Gastrocnemius medialis (tissue), 4 donors: Measurements from ENCODE around the gene KCNA4. TPM values are rescaled to one million over a fixed set of nuclear protein-coding genes. Genes with fewer than 3 reads are reported as not detected.
"Not testable (repeated sequence)": the region's sequence is repeated elsewhere in the genome, so short reads cannot be mapped to it uniquely, and the experiment has no call there.

Source experiments
- ATAC-seq, 2 donors: fragments of 150-250 bp; one replicate each; pipeline ENCODE4 v1.9.1; 2016
- DNase-seq, 2 donors: peaks; one replicate each; pipeline ENCODE4 v3.0.0-alpha.2; 2019
- H3K27ac ChIP-seq, 4 donors: fragments of 200-600 bp; sonication (generic); 1 replicate in 1 of 4; 2 replicates in 3 of 4; pipeline ENCODE4 v1.5.1; 2016 to 2018; ENCODE audit warnings: mild to moderate bottlenecking in 2 of 4, moderate library complexity in 1 of 4
- H3K27me3 ChIP-seq, 3 donors: fragments of 200-600 bp; sonication (generic) in 2 of 3; 1 replicate in 1 of 3; 2 replicates in 2 of 3; pipeline versions ENCODE4 v1.5.1 to v1.6.0; 2016 to 2019; ENCODE audit warnings: mild to moderate bottlenecking in 1 of 3, moderate library complexity in 1 of 3
- H3K36me3 ChIP-seq, 2 donors: fragments of 200-600 bp; sonication (generic) in 1 of 2; one replicate each; pipeline ENCODE4 v1.5.1; 2017 to 2018
- H3K4me1 ChIP-seq, 2 donors: fragments of 200-600 bp; sonication (generic) in 1 of 2; one replicate each; pipeline ENCODE4 v1.5.1; 2016 to 2017; ENCODE audit warnings: mild to moderate bottlenecking in 2 of 2
- H3K4me3 ChIP-seq, 4 donors: fragments of 200-600 bp; sonication (generic) in 3 of 4; 1 replicate in 1 of 4; 2 replicates in 3 of 4; pipeline ENCODE4 v1.5.1; 2016 to 2019; ENCODE audit warnings: mild to moderate bottlenecking in 2 of 4
- H3K9me3 ChIP-seq, 3 donors: fragments of 200-600 bp; sonication (generic) in 2 of 3; 1 replicate in 1 of 3; 2 replicates in 2 of 3; pipeline ENCODE4 v1.5.1; 2016 to 2019
- POLR2A ChIP-seq, 2 donors: fragments of 450-650 bp; IDR thresholded peaks; one replicate each; pipeline ENCODE4 v1.6.1; 2017; ENCODE audit warnings: antibody characterized with exemption in 2 of 2, mild to moderate bottlenecking in 2 of 2, moderate library complexity in 2 of 2
- in situ Hi-C, 4 donors: fragments of 200-750 bp; cut with MboI; loops; one replicate each; pipeline versions ENCODE4 v1.15.0 to v1.8.0; 2017; ENCODE audit warnings: low sequenced_read_pairs in 4 of 4
- intact Hi-C: fragments of 100-400 bp; cut with DNase I; formaldehyde crosslinking; loops from one replicate; pipeline ENCODE4 v1.15.1; 2023; ENCODE audit warnings: low total_unique reads
- total RNA-seq, 4 donors: library from RNA; depleted of rRNA; stranded (reverse); fragments of >200 nt; gene quantifications; one replicate each; pipeline versions ENCODE4 v1.1.0 to v1.2.3, GENCODE V29; 2016
- TF ChIP-seq, protein P1 (sequence below), 5 experiments: fragments of 450-650 bp in 3 of 5; fragments of 200-600 bp in 2 of 5; sonication (generic) in 2 of 5; IDR thresholded peaks in 4 of 5; conservative IDR thresholded peaks in 1 of 5; 1 replicate in 4 of 5; 2 replicates in 1 of 5; pipeline ENCODE4 v1.5.1; 2016 to 2019; ENCODE audit warnings: antibody characterized with exemption in 5 of 5, mild to moderate bottlenecking in 3 of 5, moderate library complexity in 3 of 5

KCNA4 gene
- total RNA-seq, 4 donors from 2014 or later = 0.11 TPM; not detected in 3

DNA sequence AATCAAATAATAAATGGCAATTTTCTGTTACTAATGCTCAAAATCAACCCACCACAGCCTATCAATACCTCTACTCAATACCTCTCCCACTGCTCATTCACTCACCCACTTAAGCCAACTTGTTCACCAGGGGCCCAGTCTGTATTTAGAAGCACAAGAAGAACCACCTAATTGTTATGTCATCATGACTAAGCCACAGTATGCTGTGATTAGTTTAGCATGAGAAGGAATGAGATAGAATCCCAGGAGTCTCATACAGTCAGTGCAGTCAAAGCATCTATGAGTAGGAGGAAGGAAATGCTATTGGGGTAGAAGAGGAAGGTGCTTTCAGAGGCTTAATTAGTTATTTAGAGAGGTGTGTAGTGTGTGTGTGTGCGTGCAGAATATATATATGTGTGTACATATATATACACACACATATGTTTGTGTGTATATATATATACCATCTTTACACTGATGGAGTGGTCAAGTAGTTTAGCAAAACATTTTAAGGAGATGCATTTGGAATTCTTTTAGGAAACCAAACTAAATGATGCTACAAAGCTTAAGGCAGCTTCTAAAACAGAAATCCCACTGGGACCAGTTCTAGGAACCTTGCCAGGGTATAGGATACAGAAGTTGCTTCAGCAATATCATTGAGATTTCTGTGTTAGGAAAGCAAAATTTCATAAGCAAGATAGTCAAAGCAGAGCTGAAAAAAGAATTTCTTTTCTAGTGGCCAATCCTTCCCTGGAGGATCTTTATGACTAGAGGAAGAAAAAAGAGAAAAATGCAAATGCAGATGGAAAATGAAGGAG, 27.5 kb downstream of the KCNA4 start:
- intact Hi-C loops = no loop called here
- no peaks in the 10 kb centered on the region for H3K9me3 ChIP-seq
- H3K4me1 ChIP-seq = peaks cover 0 to 13% of the 10 kb centered on the region in 2 donors
- TF ChIP-seq, protein P1, sequence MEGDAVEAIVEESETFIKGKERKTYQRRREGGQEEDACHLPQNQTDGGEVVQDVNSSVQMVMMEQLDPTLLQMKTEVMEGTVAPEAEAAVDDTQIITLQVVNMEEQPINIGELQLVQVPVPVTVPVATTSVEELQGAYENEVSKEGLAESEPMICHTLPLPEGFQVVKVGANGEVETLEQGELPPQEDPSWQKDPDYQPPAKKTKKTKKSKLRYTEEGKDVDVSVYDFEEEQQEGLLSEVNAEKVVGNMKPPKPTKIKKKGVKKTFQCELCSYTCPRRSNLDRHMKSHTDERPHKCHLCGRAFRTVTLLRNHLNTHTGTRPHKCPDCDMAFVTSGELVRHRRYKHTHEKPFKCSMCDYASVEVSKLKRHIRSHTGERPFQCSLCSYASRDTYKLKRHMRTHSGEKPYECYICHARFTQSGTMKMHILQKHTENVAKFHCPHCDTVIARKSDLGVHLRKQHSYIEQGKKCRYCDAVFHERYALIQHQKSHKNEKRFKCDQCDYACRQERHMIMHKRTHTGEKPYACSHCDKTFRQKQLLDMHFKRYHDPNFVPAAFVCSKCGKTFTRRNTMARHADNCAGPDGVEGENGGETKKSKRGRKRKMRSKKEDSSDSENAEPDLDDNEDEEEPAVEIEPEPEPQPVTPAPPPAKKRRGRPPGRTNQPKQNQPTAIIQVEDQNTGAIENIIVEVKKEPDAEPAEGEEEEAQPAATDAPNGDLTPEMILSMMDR (IDR thresholded peaks at IDR 0.05 in 4 of 5, conservative IDR thresholded peaks at IDR 0.05 in 1 of 5) = no peak
- TF ChIP-seq POLR2A (IDR thresholded peaks at IDR 0.05) = no peak
- no peak for DNase-seq
- in situ Hi-C loops = no loop called here
- ATAC-seq = no peak
- H3K27ac ChIP-seq = no peak overlapping the region
- H3K36me3 ChIP-seq = no peaks in the 10 kb centered on the region
- no peak overlapping the region for H3K4me3 ChIP-seq
- no peaks in the 10 kb centered on the region for H3K27me3 ChIP-seq

DNA sequence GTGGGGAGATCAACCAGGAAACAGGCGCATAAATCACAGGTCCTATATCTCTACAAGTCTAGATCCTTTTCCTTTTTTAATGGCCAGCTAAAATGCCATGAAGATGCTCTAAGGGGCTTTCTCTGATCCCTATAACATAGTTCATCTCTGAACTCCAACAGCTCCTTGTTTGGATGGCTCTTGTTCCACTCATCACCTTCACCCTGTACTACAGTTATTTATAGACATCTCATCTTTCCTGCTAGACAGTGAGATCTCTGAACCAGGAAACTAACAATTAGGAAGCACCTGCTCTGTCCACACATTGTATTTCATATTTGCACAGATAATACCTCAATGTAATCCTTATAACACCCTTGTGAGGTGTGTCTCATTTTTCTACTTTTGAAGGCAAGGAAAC, 31.6 kb downstream of the KCNA4 start:
- intact Hi-C loops = no loop called here
- Histone ChIP-seq H3K4me1 (peaks cover 0 to 13% of the 10 kb centered on the region in 2 donors), H3K36me3 (no peaks in the 10 kb centered on the region), H3K27ac (peak overlapping the region; percentile 27 to 54 (median 42)), H3K27me3 (no peaks in the 10 kb centered on the region), H3K4me3 (no peak overlapping the region), H3K9me3 (no peaks in the 10 kb centered on the region)
- DNase-seq (no peak), ATAC-seq (peak; percentile 75 to 76)
- in situ Hi-C loops = no loop called here
- no peak for TF ChIP-seq POLR2A (IDR thresholded peaks at IDR 0.05)
- TF ChIP-seq, protein P1 (IDR thresholded peaks at IDR 0.05 in 4 of 5, conservative IDR thresholded peaks at IDR 0.05 in 1 of 5) = no peak

DNA sequence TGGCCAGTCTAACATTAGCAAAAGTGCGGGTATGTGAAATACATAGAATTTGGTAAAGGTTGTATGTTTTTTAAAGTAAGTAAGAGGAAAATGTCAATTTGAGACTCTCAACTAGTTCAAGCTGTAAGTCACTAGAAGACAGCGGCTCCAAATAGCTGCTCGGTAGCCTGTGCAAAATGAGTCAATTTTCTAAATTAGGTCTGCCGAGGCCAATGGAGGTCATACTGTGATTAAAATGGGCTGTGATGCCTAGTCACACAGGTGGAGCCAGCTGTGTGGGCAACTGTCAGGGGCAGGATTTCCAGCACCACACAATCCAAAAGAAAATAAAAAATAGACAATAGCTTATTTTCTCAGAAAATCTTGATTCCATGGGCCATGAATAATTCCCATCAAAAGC, 32.3 kb downstream of the KCNA4 start:
- DNase-seq (peak in 1 of 2 donors; percentile 17), ATAC-seq (peak; percentile 81 to 92)
- TF ChIP-seq, protein P1 (IDR thresholded peaks at IDR 0.05 in 4 of 5, conservative IDR thresholded peaks at IDR 0.05 in 1 of 5) = no peak
- no peak for TF ChIP-seq POLR2A (IDR thresholded peaks at IDR 0.05)
- peak overlapping the region; percentile 27 to 54 (median 42) for H3K27ac ChIP-seq
- no peaks in the 10 kb centered on the region for H3K27me3 ChIP-seq
- in situ Hi-C loops = no loop called here
- H3K4me3 ChIP-seq = no peak overlapping the region
- intact Hi-C loops = no loop called here
- no peaks in the 10 kb centered on the region for H3K36me3 ChIP-seq
- H3K4me1 ChIP-seq = peaks cover 0 to 13% of the 10 kb centered on the region in 2 donors
- H3K9me3 ChIP-seq = no peaks in the 10 kb centered on the region

DNA sequence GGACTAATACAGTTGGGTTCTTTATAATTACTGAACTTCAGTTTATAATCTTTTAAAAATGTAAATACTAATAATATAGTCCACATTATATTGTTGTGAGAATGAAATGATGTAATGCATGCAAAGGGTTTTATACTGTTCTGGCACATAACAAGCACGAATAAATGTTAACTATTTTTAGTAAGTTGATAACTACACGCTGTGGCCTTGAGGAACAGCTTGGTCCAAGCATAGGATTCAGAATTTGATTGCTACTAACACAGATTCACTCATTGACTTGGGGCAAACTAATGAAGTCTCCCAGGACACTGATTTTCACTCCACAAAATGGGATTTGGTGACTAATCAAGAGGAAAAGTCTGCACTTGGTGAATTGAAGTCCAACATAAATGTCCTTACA, 38.3 kb downstream of the KCNA4 start:
- Histone ChIP-seq H3K9me3 (no peaks in the 10 kb centered on the region), H3K36me3 (no peaks in the 10 kb centered on the region), H3K4me1 (no peaks in the 10 kb centered on the region), H3K27me3 (no peaks in the 10 kb centered on the region), H3K4me3 (no peak overlapping the region), H3K27ac (no peak overlapping the region)
- ATAC-seq (no peak), DNase-seq (no peak)
- in situ Hi-C loops = no loop called here
- intact Hi-C loops = no loop called here
- TF ChIP-seq, protein P1 (IDR thresholded peaks at IDR 0.05 in 4 of 5, conservative IDR thresholded peaks at IDR 0.05 in 1 of 5) = no peak
- TF ChIP-seq POLR2A (IDR thresholded peaks at IDR 0.05) = no peak

DNA sequence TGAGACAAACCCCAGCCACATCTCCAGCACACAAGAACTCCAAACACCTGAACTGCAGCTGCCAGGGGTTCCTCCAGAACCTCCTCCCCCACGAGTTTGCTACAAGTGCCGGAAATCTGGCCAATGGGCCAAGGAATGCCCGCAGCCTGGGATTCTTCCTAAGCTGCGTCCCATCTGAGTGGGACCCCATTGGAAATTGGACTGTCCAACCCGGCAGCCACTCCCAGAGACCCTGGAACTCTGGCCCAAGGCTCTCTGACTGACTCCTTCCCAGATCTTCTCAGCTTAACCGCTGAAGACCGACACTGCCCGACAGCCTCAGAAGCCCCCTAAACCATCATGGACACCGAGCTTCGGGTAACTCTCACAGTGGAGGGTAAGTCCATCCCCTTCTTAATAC, 41.2 kb downstream of the KCNA4 start:
- H3K4me1 ChIP-seq, DNase-seq, H3K36me3 ChIP-seq, ATAC-seq, in situ Hi-C loops, H3K27ac ChIP-seq, H3K27me3 ChIP-seq, H3K9me3 ChIP-seq, intact Hi-C loops, H3K4me3 ChIP-seq: not testable (repeated sequence)
